ENCODE measurements around the gene AOPEP. TPM values are rescaled to one million over a fixed set of nuclear protein-coding genes. Genes with fewer than 3 reads are reported as not detected.

Gene AOPEP
- total RNA-seq, 1 experiment from 2014 or later = 89.5 TPM

GRCh38 chr9:94860678-94861588 is 134.4 kb downstream of the AOPEP start:
- Mint-ChIP-seq H3K4me3 (ENCODE audit: low read depth, unreplicated experiment) (no peak overlapping the region), H3K27me3 (ENCODE audit: unreplicated experiment) (no peaks in the 10 kb centered on the region), H3K27ac (ENCODE audit: unreplicated experiment) (peak overlapping the region; percentile 57), H3K9me3 (ENCODE audit: low read depth, unreplicated experiment) (peaks cover 6% of the 10 kb centered on the region), H3K4me1 (ENCODE audit: low read depth, unreplicated experiment) (peaks cover 37% of the 10 kb centered on the region), H3K36me3 (ENCODE audit: insufficient read depth, unreplicated experiment) (no peaks in the 10 kb centered on the region)
- no peak for TF ChIP-seq CTCF (IDR thresholded peaks at IDR 0.05; ENCODE audit: unreplicated experiment)
- no TSS peak for BruUV-seq (replicated peaks)
- CTCF ChIA-PET = no interaction called here
- intact Hi-C loops (cut with micrococcal nuclease; ENCODE audit: unreplicated experiment) = no loop called here
- DNase-seq = no peak

- H3K9me3 Mint-ChIP-seq (ENCODE audit: low read depth, unreplicated experiment) = peaks cover 6% of the 10 kb centered on the region
- no peak overlapping the region for H3K27ac Mint-ChIP-seq (ENCODE audit: unreplicated experiment)
- H3K36me3 Mint-ChIP-seq (ENCODE audit: insufficient read depth, unreplicated experiment) = no peaks in the 10 kb centered on the region
- no peak for TF ChIP-seq CTCF (IDR thresholded peaks at IDR 0.05; ENCODE audit: unreplicated experiment)
- peaks cover 37% of the 10 kb centered on the region for H3K4me1 Mint-ChIP-seq (ENCODE audit: low read depth, unreplicated experiment)
- intact Hi-C loops (cut with micrococcal nuclease; ENCODE audit: unreplicated experiment) = no loop called here
- CTCF ChIA-PET = no interaction called here
- H3K27me3 Mint-ChIP-seq (ENCODE audit: unreplicated experiment) = no peaks in the 10 kb centered on the region
- no TSS peak for BruUV-seq (replicated peaks)
- no peak for DNase-seq
- H3K4me3 Mint-ChIP-seq (ENCODE audit: low read depth, unreplicated experiment) = no peak overlapping the region
Measured at GRCh38 chr9:94861589-94862272, 135.2 kb downstream of the AOPEP start.

GRCh38 chr9:94864196-94864595 is 137.7 kb downstream of the AOPEP start:
- Mint-ChIP-seq H3K27ac (ENCODE audit: unreplicated experiment) (peak overlapping the region; percentile 66), H3K9me3 (ENCODE audit: low read depth, unreplicated experiment) (peaks cover 4% of the 10 kb centered on the region), H3K4me1 (ENCODE audit: low read depth, unreplicated experiment) (peaks cover 34% of the 10 kb centered on the region), H3K4me3 (ENCODE audit: low read depth, unreplicated experiment) (no peak overlapping the region), H3K27me3 (ENCODE audit: unreplicated experiment) (no peaks in the 10 kb centered on the region), H3K36me3 (ENCODE audit: insufficient read depth, unreplicated experiment) (peaks cover 7% of the 10 kb centered on the region)
- no TSS peak for BruUV-seq (replicated peaks)
- CTCF ChIA-PET = interaction anchor here (1.7 kb wide), 1 partner anchor 10 kb away, joined by 4 read pairs; no protein-coding TSS in a partner anchor
- DNase-seq = no peak
- intact Hi-C loops (cut with micrococcal nuclease; ENCODE audit: unreplicated experiment) = no loop called here
- no peak for TF ChIP-seq CTCF (IDR thresholded peaks at IDR 0.05; ENCODE audit: unreplicated experiment)

- no TSS peak for BruUV-seq (replicated peaks)
- CTCF ChIA-PET = interaction anchor here (1.7 kb wide), 1 partner anchor 11 kb away, joined by 4 read pairs; no protein-coding TSS in a partner anchor
- no peak for TF ChIP-seq CTCF (IDR thresholded peaks at IDR 0.05; ENCODE audit: unreplicated experiment)
- intact Hi-C loops (cut with micrococcal nuclease; ENCODE audit: unreplicated experiment) = loop anchor here (5.0 kb wide), 1 partner anchor 58 kb away; no protein-coding TSS in a partner anchor
- no peak overlapping the region for H3K4me3 Mint-ChIP-seq (ENCODE audit: low read depth, unreplicated experiment)
- no peak for DNase-seq
- peaks cover under 1% of the 10 kb centered on the region for H3K9me3 Mint-ChIP-seq (ENCODE audit: low read depth, unreplicated experiment)
- no peaks in the 10 kb centered on the region for H3K27me3 Mint-ChIP-seq (ENCODE audit: unreplicated experiment)
- H3K36me3 Mint-ChIP-seq (ENCODE audit: insufficient read depth, unreplicated experiment) = peaks cover 7% of the 10 kb centered on the region
- H3K4me1 Mint-ChIP-seq (ENCODE audit: low read depth, unreplicated experiment) = peaks cover 26% of the 10 kb centered on the region
- no peak overlapping the region for H3K27ac Mint-ChIP-seq (ENCODE audit: unreplicated experiment)
Measured at GRCh38 chr9:94864862-94865509, 138.5 kb downstream of the AOPEP start.
